IMR-90 (cell line): ENCODE measurements around the gene ERN1. TPM values are rescaled to one million over a fixed set of nuclear protein-coding genes. Genes with fewer than 3 reads are reported as not detected.

Experiments used
- ATAC-seq: fragments of 200-7000 bp; cut with Tn5 transposase; 2 replicates; pipeline ENCODE4 v1.9.1; 2020; ENCODE audit warnings: low read depth, mild to moderate bottlenecking, moderate library complexity
- BruUV-seq: library from RNA; stranded (reverse); fragments of 400-500 nt; replicated peaks from 2 replicates; lab custom pipeline; 2021; lab: Mats Ljungman, UMichigan
- CTCF ChIA-PET: fragments of 300-600 bp; formaldehyde crosslinking; extraction: SDS; loops from one replicate; lab custom pipeline; 2021; ENCODE audit warnings: antibody characterized with exemption; lab: Yijun Ruan, JAX
- POLR2A ChIA-PET: fragments of 300-600 bp; sonication (Branson Sonifier 250); formaldehyde crosslinking; loops from one replicate; lab custom pipeline; 2022; ENCODE audit warnings: antibody characterized with exemption; ENCODE audit not compliant: unreplicated experiment; lab: Charles Lee
- DNase-seq: peaks from one replicate; pipeline ENCODE4 v3.0.0; 2013
- H2AFZ ChIP-seq: replicated peaks from 2 replicates; pipeline ENCODE3; 2013; ENCODE audit warnings: low read length, mild to moderate bottlenecking; ENCODE audit not compliant: poor library complexity
- H2AK5ac ChIP-seq: 2 replicates; pipeline ENCODE4 v1.6.1; 2013; ENCODE audit warnings: low read depth, low read length, inconsistent platforms
- H2AK9ac ChIP-seq: replicated peaks from 2 replicates; pipeline ENCODE3; 2013; ENCODE audit warnings: mild to moderate bottlenecking, low read depth, low read length, moderate library complexity; ENCODE audit not compliant: poor library complexity
- H2BK120ac ChIP-seq: 2 replicates; pipeline ENCODE4 v1.6.1; 2013; ENCODE audit warnings: low read depth, low read length, inconsistent platforms
- H2BK15ac ChIP-seq: 3 replicates; pipeline ENCODE4 v1.6.1; 2013; ENCODE audit warnings: low read depth, low read length, inconsistent platforms
- H2BK20ac ChIP-seq: 2 replicates; pipeline ENCODE4 v1.6.1; 2013; ENCODE audit warnings: low read depth, mild to moderate bottlenecking, inconsistent platforms, low read length, moderate library complexity
- H2BK5ac ChIP-seq: 2 replicates; pipeline ENCODE4 v1.6.1; 2013; ENCODE audit warnings: mild to moderate bottlenecking, low read depth, low read length, inconsistent platforms; ENCODE audit not compliant: poor library complexity, severe bottlenecking
- H3K14ac ChIP-seq: replicated peaks from 2 replicates; pipeline ENCODE4 v1.6.1; 2013; ENCODE audit warnings: low read depth, low read length, inconsistent platforms
- H3K18ac ChIP-seq: 2 replicates; pipeline ENCODE4 v1.6.1; 2013; ENCODE audit warnings: low read depth, low read length, control low read depth
- H3K23ac ChIP-seq: 2 replicates; pipeline ENCODE4 v1.6.1; 2013; ENCODE audit warnings: low read depth, low read length, inconsistent platforms
- H3K27ac ChIP-seq: 2 replicates; pipeline ENCODE4 v1.5.1; 2013; ENCODE audit warnings: mild to moderate bottlenecking, control low read depth, low read length; ENCODE audit not compliant: insufficient read depth
- H3K27me3 ChIP-seq: 2 replicates; pipeline ENCODE4 v1.6.1; 2013; ENCODE audit warnings: low read length; ENCODE audit not compliant: control insufficient read depth, insufficient read depth
- H3K36me3 ChIP-seq: 2 replicates; pipeline ENCODE4 v1.6.1; 2013; ENCODE audit warnings: low read length, mixed read lengths; ENCODE audit not compliant: control insufficient read depth, insufficient read depth
- H3K4ac ChIP-seq: 2 replicates; pipeline ENCODE4 v1.6.1; 2013; ENCODE audit warnings: low read depth, low read length, inconsistent platforms
- H3K4me1 ChIP-seq: 2 replicates; pipeline ENCODE4 v1.6.1; 2013; ENCODE audit warnings: low read length, mixed read lengths; ENCODE audit not compliant: control insufficient read depth, insufficient read depth
- H3K4me2 ChIP-seq: 2 replicates; pipeline ENCODE4 v1.6.1; 2013; ENCODE audit warnings: low read depth, mild to moderate bottlenecking, control low read depth, low read length, moderate library complexity
- H3K4me3 ChIP-seq: 2 replicates; pipeline ENCODE4 v1.5.1; 2013; ENCODE audit warnings: low read depth, mild to moderate bottlenecking, control low read depth, low read length, moderate library complexity; ENCODE audit not compliant: insufficient read depth
- H3K56ac ChIP-seq: 2 replicates; pipeline ENCODE4 v1.6.1; 2013; ENCODE audit warnings: low read length, inconsistent platforms; ENCODE audit not compliant: insufficient read depth; ENCODE audit errors: extremely low read depth
- H3K79me1 ChIP-seq, 2 experiments: 2 replicates each; pipeline ENCODE4 v1.6.1; 2013; ENCODE audit warnings: low read length in 2 of 2, inconsistent platforms in 1 of 2, low read depth in 1 of 2
- H3K9ac ChIP-seq: 2 replicates; pipeline ENCODE4 v1.6.1; 2013; ENCODE audit warnings: low read depth, low read length, control low read depth
- H3K9me1 ChIP-seq: 2 replicates; pipeline ENCODE4 v1.6.1; 2013; ENCODE audit warnings: low read length, inconsistent platforms; ENCODE audit not compliant: insufficient read depth
- H3K9me3 ChIP-seq: 2 replicates; pipeline ENCODE4 v1.6.1; 2013; ENCODE audit warnings: low read length; ENCODE audit not compliant: control insufficient read depth, insufficient read depth
- H4K20me1 ChIP-seq: 2 replicates; pipeline ENCODE4 v1.6.1; 2013; ENCODE audit warnings: low read length, inconsistent platforms; ENCODE audit not compliant: insufficient read depth
- H4K5ac ChIP-seq: 2 replicates; pipeline ENCODE4 v1.6.1; 2013; ENCODE audit warnings: mild to moderate bottlenecking, low read depth, low read length, control low read depth
- H4K8ac ChIP-seq, 2 experiments: 2 replicates each; pipeline ENCODE4 v1.6.1; 2013; ENCODE audit warnings: low read depth in 2 of 2, low read length in 2 of 2, control low read depth in 1 of 2, inconsistent platforms in 1 of 2
- H4K91ac ChIP-seq: 2 replicates; pipeline ENCODE4 v1.6.1; 2013; ENCODE audit warnings: low read depth, low read length, inconsistent platforms; ENCODE audit not compliant: insufficient read depth
- BHLHE40 ChIP-seq: fragments of 150-350 bp; IDR thresholded peaks from 2 replicates; pipeline ENCODE4 v1.6.1; 2016; ENCODE audit warnings: mild to moderate bottlenecking, low read depth, low read length
- CEBPB ChIP-seq: IDR thresholded peaks from 2 replicates; pipeline ENCODE4 v1.6.1; 2012; ENCODE audit warnings: low read depth, low read length, improper control_type of control experiment
- CHD1 ChIP-seq: IDR thresholded peaks from 2 replicates; pipeline ENCODE4 v1.6.1; 2012; ENCODE audit warnings: low read depth, low read length, improper control_type of control experiment
- FOS ChIP-seq: fragments of 150-350 bp; IDR thresholded peaks from 2 replicates; pipeline ENCODE4 v1.6.1; 2016; ENCODE audit warnings: low read depth, low read length
- MAFK ChIP-seq: IDR thresholded peaks from 2 replicates; pipeline ENCODE4 v1.6.1; 2012; ENCODE audit warnings: low read depth, low read length, improper control_type of control experiment
- MAZ ChIP-seq: IDR thresholded peaks from 2 replicates; pipeline ENCODE4 v1.6.1; 2012; ENCODE audit warnings: low read depth, mild to moderate bottlenecking, low read length, improper control_type of control experiment, moderate library complexity, borderline replicate concordance
- MXI1 ChIP-seq: IDR thresholded peaks from 2 replicates; pipeline ENCODE4 v1.6.1; 2012; ENCODE audit warnings: low read depth, mild to moderate bottlenecking, low read length, moderate library complexity, borderline replicate concordance
- NFE2L2 ChIP-seq: fragments of 150-350 bp; IDR thresholded peaks from 2 replicates; pipeline ENCODE4 v1.6.1; 2016; ENCODE audit warnings: low read depth, mild to moderate bottlenecking, low read length
- POLR2A ChIP-seq: IDR thresholded peaks from 2 replicates; pipeline ENCODE4 v1.6.1; 2012; ENCODE audit warnings: mild to moderate bottlenecking, low read depth, low read length
- RAD21 ChIP-seq: IDR thresholded peaks from 2 replicates; pipeline ENCODE4 v1.6.1; 2012; ENCODE audit warnings: low read length, improper control_type of control experiment
- RCOR1 ChIP-seq: IDR thresholded peaks from 2 replicates; pipeline ENCODE4 v1.6.1; 2012; ENCODE audit warnings: mild to moderate bottlenecking, low read length, improper control_type of control experiment; ENCODE audit not compliant: insufficient replicate concordance
- RFX5 ChIP-seq: IDR thresholded peaks from 2 replicates; pipeline ENCODE4 v1.8.0; 2012; ENCODE audit warnings: low read depth, mild to moderate bottlenecking, low read length, moderate library complexity
- SMC3 ChIP-seq: fragments of 150-350 bp; IDR thresholded peaks from 2 replicates; pipeline ENCODE4 v1.6.1; 2016; ENCODE audit warnings: low read depth, mild to moderate bottlenecking, antibody characterized with exemption, low read length, moderate library complexity
- WGBS, 2 experiments: methylation state at CpG; one replicate each; pipeline versions ENCODE4 v1.1.5 to v1.1.7; 2013; ENCODE audit warnings: missing lambda C conversion rate in 2 of 2; ENCODE audit not compliant: insufficient read length in 1 of 2; ENCODE audit errors: extremely low coverage in 2 of 2; 5-methylcytosine and 5-hydroxymethylcytosine counted together
- dilution Hi-C: fragments of 300-500 bp; cut with HindIII; formaldehyde crosslinking; loops from one replicate; pipeline ENCODE4 v1.14.3; 2018; ENCODE audit warnings: low sequenced_read_pairs; ENCODE audit not compliant: unreplicated experiment
- in situ Hi-C: fragments of 300-500 bp; cut with MboI; formaldehyde crosslinking; loops from 3 replicates; pipeline ENCODE4 v1.14.3; 2019; ENCODE audit warnings: low sequenced_read_pairs, inconsistent platforms, mixed read lengths
- intact Hi-C: fragments of 100-400 bp; cut with micrococcal nuclease; formaldehyde crosslinking; loops from 2 replicates; pipeline ENCODE4 v1.10.0; 2022
- polyA plus RNA-seq, 3 experiments: library from polyadenylated mRNA; depleted of rRNA; stranded (reverse); fragments of >200 nt; gene quantifications; 2 replicates each; pipeline ENCODE4 v1.2.3, GENCODE V29; 2012; ENCODE audit warnings: low replicate concordance in 1 of 3
- total RNA-seq: library from RNA; depleted of rRNA; stranded (reverse); fragments of >200 nt; gene quantifications from 2 replicates; pipeline ENCODE4 v1.2.3, GENCODE V29; 2012
- TF ChIP-seq, protein P1 (sequence below): fragments of 150-350 bp; IDR thresholded peaks from 2 replicates; pipeline ENCODE4 v1.6.1; 2017; ENCODE audit warnings: mild to moderate bottlenecking, antibody characterized with exemption, low read length, low read depth
- TF ChIP-seq, protein P2 (sequence below): fragments of 150-350 bp; IDR thresholded peaks from 2 replicates; pipeline ENCODE4 v1.6.1; 2016; ENCODE audit warnings: low read depth, mild to moderate bottlenecking, low read length, moderate library complexity, borderline replicate concordance
- TF ChIP-seq, protein P3 (sequence below): conservative IDR thresholded peaks from 2 replicates; pipeline ENCODE4 v1.5.1; 2012; ENCODE audit warnings: mild to moderate bottlenecking, low read depth, low read length, improper control_type of control experiment

Gene ERN1
- total and polyA plus RNA-seq, 2 of the 4 experiments (the other 2 are of a cell fraction): 2.7 to 4.1 TPM

DNA sequence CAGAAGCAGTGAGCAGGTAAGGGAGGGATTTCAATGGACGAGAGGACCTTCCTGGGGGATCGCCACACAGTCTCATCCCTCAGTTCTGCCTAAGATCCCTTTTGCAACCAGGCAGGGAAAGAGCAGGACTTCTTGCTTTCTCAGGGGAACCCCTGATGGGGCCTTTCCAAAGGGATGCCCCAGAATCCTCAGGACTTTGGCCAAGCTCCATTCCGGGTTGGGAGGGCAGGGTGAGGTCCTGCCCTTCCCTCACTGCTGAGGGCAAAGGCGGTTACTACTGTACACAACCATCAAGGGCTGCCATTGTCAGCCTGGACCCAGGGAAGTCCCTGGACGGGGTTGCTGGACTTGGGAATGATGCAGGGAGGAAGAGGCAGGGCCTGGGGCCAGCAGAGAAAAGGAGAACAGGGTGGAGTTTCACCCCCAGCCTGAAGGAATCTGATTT is 122.1 kb downstream of the ERN1 start:
- Histone ChIP-seq H3K4me2 (no peak overlapping the region), H4K5ac (no peak overlapping the region), H3K4me1 (no peaks in the 10 kb centered on the region; the same call in 1 of the 2 replicates), H2BK20ac (no peak overlapping the region), H3K79me1 (no peaks in the 10 kb centered on the region), H2BK5ac (no peak overlapping the region), H3K23ac (no peak overlapping the region), H3K9me3 (no peaks in the 10 kb centered on the region), H4K91ac (no peak overlapping the region), H3K9me1 (peaks cover 4% of the 10 kb centered on the region; the same call in 1 of the 2 replicates), H3K36me3 (no peaks in the 10 kb centered on the region), H4K8ac (no peak overlapping the region), H3K56ac (no peak overlapping the region), H3K14ac (no peak overlapping the region), H2AFZ (peak overlapping the region; percentile 73), H2BK120ac (no peak overlapping the region), H3K4ac (no peak overlapping the region), H2AK5ac (no peak overlapping the region), H4K20me1 (no peaks in the 10 kb centered on the region), H2BK15ac (no peak overlapping the region), H3K9ac (no peak overlapping the region), H3K4me3 (no peak overlapping the region), H3K27ac (no peak overlapping the region), H3K27me3 (peaks cover 16% of the 10 kb centered on the region), H3K18ac (no peak overlapping the region), H2AK9ac (no peak overlapping the region)
- intact Hi-C loops (no loop called here), in situ Hi-C loops (no loop called here), dilution Hi-C loops (no loop called here)
- ChIA-PET CTCF (no interaction called here), POLR2A (no interaction called here)
- DNase-seq (no peak), ATAC-seq (no peak)
- BruUV-seq: no TSS peak
- no CpG with 5 or more reads among the region's 5 CpGs for WGBS, 2 experiments
- TF ChIP-seq POLR2A: no peak
- TF ChIP-seq, protein P1, sequence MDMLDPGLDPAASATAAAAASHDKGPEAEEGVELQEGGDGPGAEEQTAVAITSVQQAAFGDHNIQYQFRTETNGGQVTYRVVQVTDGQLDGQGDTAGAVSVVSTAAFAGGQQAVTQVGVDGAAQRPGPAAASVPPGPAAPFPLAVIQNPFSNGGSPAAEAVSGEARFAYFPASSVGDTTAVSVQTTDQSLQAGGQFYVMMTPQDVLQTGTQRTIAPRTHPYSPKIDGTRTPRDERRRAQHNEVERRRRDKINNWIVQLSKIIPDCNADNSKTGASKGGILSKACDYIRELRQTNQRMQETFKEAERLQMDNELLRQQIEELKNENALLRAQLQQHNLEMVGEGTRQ: no peak
- no peak for TF ChIP-seq MAZ
- TF ChIP-seq, protein P2, sequence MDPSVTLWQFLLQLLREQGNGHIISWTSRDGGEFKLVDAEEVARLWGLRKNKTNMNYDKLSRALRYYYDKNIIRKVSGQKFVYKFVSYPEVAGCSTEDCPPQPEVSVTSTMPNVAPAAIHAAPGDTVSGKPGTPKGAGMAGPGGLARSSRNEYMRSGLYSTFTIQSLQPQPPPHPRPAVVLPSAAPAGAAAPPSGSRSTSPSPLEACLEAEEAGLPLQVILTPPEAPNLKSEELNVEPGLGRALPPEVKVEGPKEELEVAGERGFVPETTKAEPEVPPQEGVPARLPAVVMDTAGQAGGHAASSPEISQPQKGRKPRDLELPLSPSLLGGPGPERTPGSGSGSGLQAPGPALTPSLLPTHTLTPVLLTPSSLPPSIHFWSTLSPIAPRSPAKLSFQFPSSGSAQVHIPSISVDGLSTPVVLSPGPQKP: no peak
- no peak for TF ChIP-seq RAD21
- TF ChIP-seq BHLHE40: no peak
- TF ChIP-seq CHD1: no peak
- no peak for TF ChIP-seq NFE2L2
- TF ChIP-seq RFX5: no peak
- TF ChIP-seq MXI1: no peak
- TF ChIP-seq MAFK: no peak
- TF ChIP-seq FOS: no peak
- TF ChIP-seq RCOR1: no peak
- TF ChIP-seq SMC3: no peak
- TF ChIP-seq, protein P3, sequence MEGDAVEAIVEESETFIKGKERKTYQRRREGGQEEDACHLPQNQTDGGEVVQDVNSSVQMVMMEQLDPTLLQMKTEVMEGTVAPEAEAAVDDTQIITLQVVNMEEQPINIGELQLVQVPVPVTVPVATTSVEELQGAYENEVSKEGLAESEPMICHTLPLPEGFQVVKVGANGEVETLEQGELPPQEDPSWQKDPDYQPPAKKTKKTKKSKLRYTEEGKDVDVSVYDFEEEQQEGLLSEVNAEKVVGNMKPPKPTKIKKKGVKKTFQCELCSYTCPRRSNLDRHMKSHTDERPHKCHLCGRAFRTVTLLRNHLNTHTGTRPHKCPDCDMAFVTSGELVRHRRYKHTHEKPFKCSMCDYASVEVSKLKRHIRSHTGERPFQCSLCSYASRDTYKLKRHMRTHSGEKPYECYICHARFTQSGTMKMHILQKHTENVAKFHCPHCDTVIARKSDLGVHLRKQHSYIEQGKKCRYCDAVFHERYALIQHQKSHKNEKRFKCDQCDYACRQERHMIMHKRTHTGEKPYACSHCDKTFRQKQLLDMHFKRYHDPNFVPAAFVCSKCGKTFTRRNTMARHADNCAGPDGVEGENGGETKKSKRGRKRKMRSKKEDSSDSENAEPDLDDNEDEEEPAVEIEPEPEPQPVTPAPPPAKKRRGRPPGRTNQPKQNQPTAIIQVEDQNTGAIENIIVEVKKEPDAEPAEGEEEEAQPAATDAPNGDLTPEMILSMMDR: no peak
- no peak for TF ChIP-seq CEBPB
